Hindlimb muscle (tissue), 1 donor: ENCODE data around the gene ZNF275. TPM values are rescaled to one million over a fixed set of nuclear protein-coding genes. Genes with fewer than 3 reads are reported as not detected.
"Not testable (repeated sequence)": the region's sequence is repeated elsewhere in the genome, so short reads cannot be mapped to it uniquely, and the experiment has no call there.

ENCODE experiments used
- DNase-seq: peaks from one replicate; pipeline ENCODE4 v3.0.0-alpha.2; 2013
- polyA plus RNA-seq: library from polyadenylated mRNA; unstranded; fragments of 120-200 nt; gene quantifications from one replicate; pipeline ENCODE4 v1.2.1, GENCODE V29; 2013; ENCODE audit not compliant: insufficient read length

ZNF275 gene
- polyA plus RNA-seq, 1 donor = 7.9 TPM

- DNase-seq = no peak
These were observed 27.9 kb downstream of the ZNF275 start for GRCh38 chrX:153361781-153362397.

- DNase-seq = no peak
These were observed 31.7 kb downstream of the ZNF275 start for GRCh38 chrX:153365670-153366069.

- DNase-seq = no peak
These were observed 32.2 kb downstream of the ZNF275 start for GRCh38 chrX:153366119-153366518.

- no peak for DNase-seq
These were observed 33.1 kb downstream of the ZNF275 start for GRCh38 chrX:153366878-153367538.

- DNase-seq = no peak
These were observed 36.5 kb downstream of the ZNF275 start for GRCh38 chrX:153370293-153371055.

GRCh38 chrX:153371256-153371655, 37.3 kb downstream of the ZNF275 start:
- DNase-seq = no peak

- DNase-seq = no peak
These were observed 39.0 kb downstream of the ZNF275 start for GRCh38 chrX:153372949-153373348.

- DNase-seq = no peak
These were observed 40.5 kb downstream of the ZNF275 start for GRCh38 chrX:153374426-153374825.

GRCh38 chrX:153375571-153375970, 41.6 kb downstream of the ZNF275 start:
- no peak for DNase-seq

GRCh38 chrX:153377727-153378126, 43.8 kb downstream of the ZNF275 start:
- no peak for DNase-seq

- DNase-seq = no peak
These were observed 44.7 kb downstream of the ZNF275 start for GRCh38 chrX:153378607-153379006.

- DNase-seq = no peak
These were observed 45.6 kb downstream of the ZNF275 start for GRCh38 chrX:153379508-153379907.

- DNase-seq = no peak
These were observed 46.1 kb downstream of the ZNF275 start for GRCh38 chrX:153379971-153380581.

- DNase-seq = no peak
These were observed 46.7 kb downstream of the ZNF275 start for GRCh38 chrX:153380691-153381090.

- peak; percentile 70 for DNase-seq
These were observed 48.0 kb downstream of the ZNF275 start for GRCh38 chrX:153381684-153382532.

GRCh38 chrX:153382563-153383482, 48.9 kb downstream of the ZNF275 start:
- no peak for DNase-seq

GRCh38 chrX:153384390-153384789, 50.4 kb downstream of the ZNF275 start:
- no peak for DNase-seq

GRCh38 chrX:153384973-153385372, 51.0 kb downstream of the ZNF275 start:
- not testable (repeated sequence) for DNase-seq

GRCh38 chrX:153386097-153386496, 52.1 kb downstream of the ZNF275 start:
- no peak for DNase-seq

GRCh38 chrX:153387345-153387744, 53.4 kb downstream of the ZNF275 start:
- no peak for DNase-seq
